Measurements from ENCODE around the gene MRPL32.
"Not testable (repeated sequence)": the region's sequence is repeated elsewhere in the genome, so short reads cannot be mapped to it uniquely, and the experiment has no call there.

Gene MRPL32

GRCh38 chr7:42931834-42932651 is at the start of gene MRPL32, which contains the start of gene PSMA2:
TSS of gene MRPL32 (plus strand) at chr7:42932376. CDS start at chr7:42932387, 11 bp downstream.
TSS of gene PSMA2 (minus strand) at chr7:42932174. CDS start at chr7:42932158, 16 bp downstream.
- peak; percentile 96 for DNase-seq

GRCh38 chr7:42883950-42884349 is 48.2 kb upstream of the MRPL32 start:
- DNase-seq = no peak

- DNase-seq = not testable (repeated sequence)
Observed at GRCh38 chr7:42885183-42885582, 47.0 kb upstream of the MRPL32 start.

GRCh38 chr7:42886129-42886528 is 46.0 kb upstream of the MRPL32 start:
- DNase-seq = no peak

GRCh38 chr7:42886893-42887505 is 45.2 kb upstream of the MRPL32 start:
- no peak for DNase-seq

- DNase-seq = no peak
Observed at GRCh38 chr7:42893346-42894240, 38.6 kb upstream of the MRPL32 start.

GRCh38 chr7:42900842-42901241 is 31.3 kb upstream of the MRPL32 start:
- no peak for DNase-seq

GRCh38 chr7:42902331-42902730 is 29.8 kb upstream of the MRPL32 start:
- DNase-seq = no peak

- no peak for DNase-seq
Observed at GRCh38 chr7:42906181-42906580, 26.0 kb upstream of the MRPL32 start.

- no peak for DNase-seq
Observed at GRCh38 chr7:42907316-42907715, 24.9 kb upstream of the MRPL32 start.

- no peak for DNase-seq
Observed at GRCh38 chr7:42910306-42910705, 21.9 kb upstream of the MRPL32 start.

GRCh38 chr7:42911454-42912447 is 20.4 kb upstream of the MRPL32 start, which contains the start of gene C7orf25:
TSS of gene C7orf25 (minus strand) at chr7:42912070. CDS start at chr7:42910900, 1,170 bp downstream.
- DNase-seq = peak; percentile 96

GRCh38 chr7:42913591-42913990 is 18.6 kb upstream of the MRPL32 start:
- DNase-seq = no peak

- DNase-seq = no peak
Observed at GRCh38 chr7:42914009-42914408, 18.2 kb upstream of the MRPL32 start.

- DNase-seq = no peak
Observed at GRCh38 chr7:42914421-42915045, 17.6 kb upstream of the MRPL32 start.

GRCh38 chr7:42915356-42915755 is 16.8 kb upstream of the MRPL32 start:
- DNase-seq = no peak

- no peak for DNase-seq
Observed at GRCh38 chr7:42922017-42922753, 10.0 kb upstream of the MRPL32 start.

GRCh38 chr7:42924223-42924838 is 7.8 kb upstream of the MRPL32 start:
- DNase-seq = no peak

GRCh38 chr7:42925630-42926029 is 6.5 kb upstream of the MRPL32 start:
- no peak for DNase-seq

- no peak for DNase-seq
Observed at GRCh38 chr7:42926204-42926603, 6.0 kb upstream of the MRPL32 start.
